GM19467 (cell line): Measurements from ENCODE around the gene SSMEM1.
"Not testable (repeated sequence)": the region's sequence is repeated elsewhere in the genome, so short reads cannot be mapped to it uniquely, and the experiment has no call there.

Experiments
- ATAC-seq: cut with Tn5 transposase; IDR thresholded peaks from one replicate; pipeline ENCODE4 v1.9.1; 2021; ENCODE audit warnings: mild to moderate bottlenecking, moderate library complexity; ENCODE audit not compliant: unreplicated experiment

The SSMEM1 gene

DNA sequence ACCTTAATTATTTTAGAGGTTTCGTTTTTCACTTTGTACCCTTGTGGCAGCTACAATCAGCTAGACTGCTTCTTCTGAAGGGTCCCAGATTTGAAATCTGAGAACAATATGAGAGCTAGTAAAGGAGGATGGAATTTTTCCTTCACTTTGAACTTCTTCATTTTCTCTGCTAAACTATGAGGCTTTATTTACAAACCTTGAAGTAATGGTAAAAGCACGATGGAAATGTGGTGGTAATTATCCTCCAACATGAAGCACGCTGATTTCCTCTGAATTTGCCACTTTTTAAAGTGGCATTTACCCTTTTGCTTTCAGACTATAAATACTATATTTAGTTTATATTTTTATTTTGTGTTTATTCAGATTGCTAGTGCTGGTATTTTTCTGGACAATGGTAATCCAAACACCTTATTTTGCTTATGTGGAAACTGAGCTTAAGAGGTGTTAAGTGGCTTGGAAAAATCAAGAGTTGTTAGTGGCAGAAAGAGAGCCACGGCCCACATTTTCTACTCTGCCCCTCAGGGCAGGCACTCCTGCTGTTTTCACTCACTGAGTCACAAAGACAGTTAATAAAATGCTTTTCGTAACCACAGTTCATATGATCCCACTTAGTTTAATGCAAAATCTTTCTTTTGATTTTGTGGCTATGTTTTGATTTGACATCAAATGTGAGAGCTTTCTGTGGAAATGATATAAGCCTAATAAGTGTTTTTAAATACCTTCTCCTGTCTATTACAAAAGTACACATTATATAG, 2.7 kb downstream of the SSMEM1 start:
- no peak for ATAC-seq

DNA sequence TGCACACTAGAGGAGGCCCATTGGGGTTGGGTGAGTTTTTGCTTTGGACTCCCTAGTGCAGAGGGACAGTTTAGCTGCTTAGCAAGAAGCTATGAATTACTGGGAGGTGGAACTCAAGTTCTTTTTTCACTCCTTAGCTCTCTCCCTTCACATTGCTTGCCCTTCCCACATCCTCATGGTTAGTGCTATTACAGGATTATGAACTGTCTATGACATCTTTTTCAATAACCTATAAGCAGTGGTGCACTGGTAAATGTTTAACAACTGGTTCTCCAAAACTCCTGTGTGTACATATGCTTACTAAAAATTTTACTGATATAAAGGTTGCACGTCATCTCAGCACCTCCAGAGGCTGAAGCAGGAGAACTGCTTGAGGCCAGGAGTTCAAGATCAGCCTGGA, 6.2 kb downstream of the SSMEM1 start:
- no peak for ATAC-seq

DNA sequence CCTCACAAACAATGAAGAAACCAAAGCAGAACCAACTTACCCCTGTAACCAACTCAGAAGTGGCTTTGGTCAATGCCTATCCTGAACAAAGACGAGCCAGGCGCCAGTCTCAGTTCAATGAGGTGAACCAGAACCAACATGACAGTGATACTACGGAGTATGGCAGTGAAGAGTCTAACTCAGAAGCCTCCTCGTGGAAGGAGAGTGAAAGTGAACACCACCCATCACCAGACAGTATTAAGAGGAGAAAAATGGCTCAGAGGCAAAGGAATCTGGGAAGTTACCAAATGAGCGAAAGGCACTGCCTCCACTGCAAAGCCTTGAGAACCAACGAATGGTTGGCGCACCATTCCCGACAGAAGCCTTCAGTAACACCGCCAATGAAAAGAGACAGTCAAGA, 8.4 kb downstream of the SSMEM1 start:
- no peak for ATAC-seq

DNA sequence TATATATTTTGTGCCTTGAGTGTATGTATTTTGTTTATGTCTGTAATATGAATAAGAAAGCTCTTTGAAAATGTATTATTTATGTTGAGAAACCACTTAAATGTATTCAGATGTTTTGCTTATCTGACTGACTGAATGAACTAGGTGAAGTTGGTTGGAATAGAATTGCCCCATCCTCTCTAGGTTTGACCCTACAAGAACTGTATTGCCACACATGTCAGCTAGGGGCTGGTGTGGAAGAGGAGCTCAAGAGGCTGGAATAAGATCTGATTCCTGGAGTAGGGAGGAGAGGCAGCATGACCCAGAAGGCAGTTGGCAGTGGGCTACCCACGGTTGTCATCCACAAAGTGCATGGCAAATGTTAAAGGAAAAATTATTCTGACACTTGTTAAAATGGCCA, 9.1 kb downstream of the SSMEM1 start:
- no peak for ATAC-seq

DNA sequence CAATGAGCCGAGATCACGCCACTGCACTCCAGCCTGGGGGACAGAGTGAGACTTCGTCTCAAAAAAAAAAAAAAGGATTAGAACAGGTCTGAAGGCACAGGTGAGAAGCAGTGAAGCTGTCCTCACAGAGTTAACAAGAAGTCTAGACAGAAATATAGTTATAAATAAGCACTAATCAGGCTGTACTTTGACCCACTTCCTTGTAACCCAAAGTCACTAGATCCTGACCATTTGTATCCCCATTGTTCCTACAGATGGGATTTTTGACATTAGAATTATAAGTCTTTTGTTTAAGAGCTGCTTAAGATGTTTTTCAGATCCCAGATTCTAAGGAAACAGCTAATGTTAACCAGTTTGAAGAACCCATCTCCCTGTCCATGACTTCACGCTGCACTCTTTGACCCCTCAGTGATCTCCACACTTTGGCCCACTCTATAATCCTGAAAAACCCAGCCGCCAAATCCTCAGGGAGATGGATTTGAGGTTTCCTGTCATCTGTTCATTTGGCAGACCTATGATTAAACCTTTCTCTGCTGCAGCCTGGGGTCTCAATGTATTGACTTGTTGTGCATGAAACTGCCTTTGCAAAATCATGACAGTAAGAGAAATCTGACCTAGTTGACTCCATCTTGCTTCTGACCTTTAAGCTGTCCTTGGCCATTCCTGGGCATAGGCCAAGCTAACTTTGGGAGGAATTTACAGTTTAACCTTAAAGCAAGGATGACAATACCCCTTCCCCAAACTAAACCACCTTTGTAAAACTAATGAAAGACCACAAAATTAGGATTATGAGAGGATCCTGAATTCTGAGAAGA, 11.4 kb downstream of the SSMEM1 start:
- no peak for ATAC-seq

DNA sequence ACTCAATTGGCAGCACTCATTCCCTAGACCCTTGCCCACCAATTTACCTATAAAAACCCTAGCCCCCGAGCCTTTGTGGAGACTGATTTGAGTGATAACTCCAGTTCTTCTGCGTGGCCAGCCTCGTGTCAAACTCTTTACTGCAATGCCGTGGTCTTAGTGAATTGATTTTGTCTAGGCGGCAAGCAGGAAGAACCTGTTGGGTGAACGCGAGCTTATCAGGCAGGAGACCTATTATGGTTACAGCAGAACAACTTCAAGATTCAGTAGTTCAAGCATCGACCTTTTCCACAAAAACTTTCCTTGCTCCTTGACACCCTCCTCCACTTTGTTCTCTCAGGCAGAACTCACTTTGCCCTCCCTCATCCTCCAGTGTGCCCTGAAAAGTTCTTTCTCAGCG, 12.2 kb downstream of the SSMEM1 start:
- ATAC-seq, result no peak

DNA sequence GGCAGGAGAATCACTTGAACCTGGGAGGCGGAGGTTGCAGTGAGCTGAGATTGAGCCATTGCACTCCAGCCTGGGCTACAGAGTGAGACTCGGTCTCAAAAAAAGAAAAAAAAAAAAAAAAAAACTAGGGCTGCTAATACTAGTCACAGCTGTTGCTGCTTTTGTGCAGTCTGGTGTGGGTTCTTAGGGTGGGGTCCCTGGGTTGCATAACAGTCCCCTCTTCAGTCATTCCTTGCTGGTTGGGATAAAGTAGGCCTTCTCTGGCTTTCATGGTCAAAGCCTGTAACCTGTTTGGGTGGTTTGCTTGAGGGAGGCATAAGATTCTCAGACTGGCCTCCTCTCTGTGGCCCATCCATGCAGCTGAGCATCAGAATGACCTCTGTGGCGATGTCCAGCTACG, 14.1 kb downstream of the SSMEM1 start:
- no peak for ATAC-seq

DNA sequence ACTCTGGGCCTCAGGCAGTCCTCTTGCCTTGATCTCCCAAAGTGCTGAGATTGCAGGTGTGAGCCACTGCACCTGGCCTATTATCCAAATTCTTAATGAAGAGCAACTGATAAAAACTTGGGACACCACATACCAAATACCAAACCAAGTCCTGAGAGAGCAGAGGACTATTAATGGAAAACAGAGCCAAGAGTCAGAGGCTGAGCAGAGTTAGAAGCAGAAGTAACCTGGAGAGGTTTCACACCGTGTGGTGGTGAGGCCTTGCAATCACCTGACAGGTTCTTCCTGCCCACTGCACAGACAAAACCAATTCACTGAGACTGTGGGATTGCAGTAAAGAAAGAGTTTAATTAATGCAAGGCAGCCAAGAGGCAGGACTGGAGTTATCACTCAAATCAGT, 16.0 kb downstream of the SSMEM1 start:
- ATAC-seq, result no peak

DNA sequence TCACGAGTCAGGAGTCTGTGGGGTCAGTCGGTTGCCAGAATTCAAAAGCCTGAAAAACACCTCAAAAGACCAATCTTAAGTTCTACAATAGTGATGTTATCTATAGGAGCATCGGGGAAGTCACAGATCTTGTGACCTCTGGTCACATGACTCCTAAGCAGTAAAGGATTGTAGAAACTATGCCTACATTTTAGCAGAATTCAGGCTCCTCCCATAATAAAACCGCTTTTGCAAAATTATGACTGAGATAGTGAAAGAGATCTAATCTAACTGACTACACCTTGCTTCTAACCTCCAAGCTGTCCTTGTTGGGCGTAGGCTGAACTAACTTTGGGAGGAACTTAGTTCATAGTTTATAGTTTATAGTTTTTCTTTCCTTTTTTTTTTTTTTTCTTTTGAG, 16.6 kb downstream of the SSMEM1 start:
- no peak for ATAC-seq

DNA sequence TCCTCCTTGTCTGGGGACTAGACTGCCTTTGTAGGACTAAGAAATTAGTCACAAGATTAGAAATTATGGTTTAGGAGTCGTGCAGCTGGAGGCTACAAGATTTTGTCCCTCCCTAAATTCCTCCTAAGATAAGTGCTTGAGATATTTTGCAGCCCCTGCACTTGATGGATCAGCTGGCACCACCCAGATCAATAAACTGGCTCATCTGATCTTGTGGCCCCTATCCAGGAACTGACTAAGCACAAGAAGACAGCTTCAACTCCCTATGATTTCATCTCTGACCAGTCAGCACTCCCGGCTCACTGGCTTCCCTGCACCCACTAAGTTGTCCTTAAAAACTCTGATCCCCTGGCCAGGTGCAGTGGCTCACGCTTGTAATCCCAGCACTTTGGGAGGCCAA, 17.3 kb downstream of the SSMEM1 start:
- ATAC-seq, result not testable (repeated sequence)

DNA sequence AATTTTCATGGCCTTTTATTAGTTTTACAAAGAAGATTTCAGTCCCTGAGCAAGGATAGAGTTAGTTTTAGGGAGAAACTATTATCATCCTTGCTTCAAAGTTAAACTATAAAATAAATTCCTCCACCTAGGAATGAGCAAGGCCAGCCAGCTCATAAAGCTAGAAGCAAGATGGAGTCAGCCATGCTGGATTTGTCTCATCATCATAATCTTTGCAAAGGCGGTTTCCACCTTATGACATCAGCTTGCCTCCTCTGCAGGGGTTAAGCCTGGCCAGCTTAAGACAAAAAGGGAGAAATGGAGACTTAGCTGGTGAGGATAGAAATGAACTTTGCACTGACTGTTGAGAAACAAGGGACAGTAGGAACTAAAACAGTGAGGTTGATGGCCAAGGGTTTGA, 18.7 kb downstream of the SSMEM1 start:
- no peak for ATAC-seq

DNA sequence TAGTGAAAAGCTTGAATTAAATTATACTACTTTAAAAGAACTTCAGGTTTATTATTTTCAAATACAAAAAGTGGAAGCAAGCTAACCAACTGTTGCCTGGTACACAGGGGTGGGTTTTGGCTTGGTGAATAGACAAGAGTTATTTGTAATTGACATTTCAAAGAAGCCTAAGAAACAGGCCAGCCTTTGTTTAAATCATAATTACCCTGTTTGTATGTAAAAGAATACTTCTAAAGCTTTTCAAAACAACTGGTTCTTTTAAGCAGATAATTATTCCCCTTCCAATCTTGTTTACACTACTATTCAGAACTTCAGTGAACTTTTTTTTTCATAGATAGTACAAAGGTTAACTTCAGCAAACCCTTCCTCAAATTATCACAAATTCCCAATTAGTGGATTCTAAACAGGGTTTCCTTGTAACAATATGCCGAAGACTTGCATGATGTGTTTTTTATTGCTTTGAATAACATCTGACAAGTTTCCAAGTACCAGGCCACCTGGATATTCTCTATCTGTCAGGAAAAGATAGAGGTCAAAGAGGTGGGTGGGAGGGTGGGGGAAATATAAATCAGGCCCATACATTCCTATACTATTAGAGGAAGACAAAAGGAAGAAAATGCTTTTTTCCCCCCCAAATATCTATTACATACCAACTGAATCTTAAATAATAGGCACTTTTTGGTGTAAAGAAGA, 20.4 kb downstream of the SSMEM1 start:
- no peak for ATAC-seq

DNA sequence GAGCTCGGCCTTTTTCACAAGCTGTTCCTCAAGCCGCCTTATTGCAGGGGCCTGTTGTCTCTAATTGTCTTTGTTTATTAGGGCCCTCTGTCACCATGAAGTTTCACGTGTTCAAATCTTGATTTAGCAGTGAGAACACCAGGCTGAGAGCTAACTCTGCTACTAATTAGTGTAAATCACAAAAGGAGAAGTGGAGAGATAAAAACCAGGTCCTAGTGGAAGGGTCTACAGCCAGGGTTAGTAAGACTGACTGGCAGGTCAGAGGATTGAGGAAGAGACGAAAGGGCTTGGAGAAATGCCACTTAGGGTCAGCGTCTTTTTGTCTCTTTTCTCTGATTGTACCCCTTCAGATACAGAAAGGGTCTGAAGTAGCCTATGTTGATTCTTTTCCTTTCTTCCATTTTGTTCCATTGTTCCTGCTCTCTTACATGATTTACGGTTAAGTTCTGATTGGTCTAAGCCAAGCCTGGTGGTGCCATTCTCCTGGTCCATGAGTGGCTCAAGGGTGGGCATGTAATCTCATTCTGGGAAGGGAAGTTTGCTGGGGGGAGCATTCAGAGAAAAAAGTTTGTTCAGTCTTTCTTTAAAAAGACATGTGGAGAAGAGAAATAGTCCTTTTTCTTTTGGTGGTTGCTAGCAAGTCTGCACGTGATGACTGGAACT, 21.3 kb downstream of the SSMEM1 start:
- no peak for ATAC-seq

DNA sequence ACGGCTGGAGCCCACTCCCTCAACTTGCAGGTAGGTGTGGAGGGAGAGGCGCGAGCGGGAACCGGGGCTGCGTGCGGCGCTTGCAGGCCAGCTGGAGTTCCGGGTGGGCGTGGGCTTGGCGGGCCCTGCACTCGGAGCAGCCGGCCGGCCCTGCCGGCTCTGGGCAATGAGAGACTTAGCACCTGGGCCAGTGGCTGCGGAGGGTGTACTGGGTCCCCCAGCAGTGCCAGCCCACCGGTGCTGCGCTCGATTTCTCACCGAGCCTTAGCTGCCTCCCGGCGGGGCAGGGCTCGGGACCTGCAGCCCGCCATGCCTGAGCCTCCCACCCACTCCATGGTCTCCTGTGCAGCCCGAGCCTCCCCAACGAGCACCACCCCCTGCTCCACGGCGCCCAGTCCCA, 22.3 kb downstream of the SSMEM1 start:
- ATAC-seq, result not testable (repeated sequence)

DNA sequence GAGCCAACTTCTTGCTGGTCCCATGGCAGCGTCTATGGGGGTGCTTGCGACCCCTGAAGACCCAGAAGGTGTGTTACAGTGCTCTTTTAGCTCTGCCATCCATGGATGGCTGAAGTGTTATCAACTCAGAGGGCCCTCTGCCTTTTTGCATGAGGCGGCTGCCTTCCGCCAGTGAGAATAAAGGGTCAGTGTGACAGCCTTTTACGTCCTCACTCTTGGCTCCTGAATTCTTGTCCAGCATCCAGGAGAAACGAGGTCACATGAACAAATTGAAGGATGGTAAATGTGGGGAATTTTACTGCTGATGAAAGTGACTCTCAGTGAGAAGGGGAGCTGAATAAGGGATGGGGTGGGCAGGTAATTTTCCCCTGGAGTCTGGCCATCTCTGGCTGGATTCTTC, 24.1 kb downstream of the SSMEM1 start:
- ATAC-seq, result no peak

DNA sequence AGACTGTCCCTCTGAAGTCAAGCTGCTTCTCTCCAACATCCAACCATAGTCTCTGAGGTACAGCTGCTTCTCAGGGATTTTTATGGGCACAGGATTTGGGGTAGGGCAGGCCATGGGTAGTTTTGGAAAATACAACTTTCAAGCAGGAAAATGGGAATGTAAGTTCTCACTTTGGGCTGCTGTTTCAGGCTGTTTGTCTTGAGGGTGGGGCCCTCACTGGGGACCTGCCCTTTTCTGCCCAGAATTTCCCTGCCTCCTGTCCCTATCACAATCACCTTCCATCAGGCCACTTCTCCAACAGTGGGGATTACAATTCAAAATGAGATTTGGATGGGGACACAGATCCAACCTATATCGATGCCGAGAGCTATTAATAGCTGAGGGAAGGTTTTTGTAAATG, 24.5 kb downstream of the SSMEM1 start:
- no peak for ATAC-seq

DNA sequence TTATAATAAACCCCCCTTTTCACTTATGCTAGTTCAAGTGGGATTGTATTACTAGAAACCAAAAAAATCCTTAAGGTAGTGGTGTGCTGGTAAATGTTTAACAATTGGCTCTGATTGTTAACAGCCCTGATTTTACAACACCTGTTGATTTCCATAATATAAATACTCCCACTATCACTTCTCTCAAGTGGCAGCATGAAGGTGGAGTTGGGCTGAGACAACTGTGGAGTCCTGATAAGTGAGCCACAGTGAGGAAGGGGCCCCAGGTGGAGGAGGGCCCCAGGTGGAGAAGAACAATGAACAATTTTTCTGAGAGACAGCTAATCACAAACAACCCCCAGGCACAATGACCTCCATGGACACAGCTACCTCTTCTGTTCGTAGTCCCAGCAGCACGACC, 26.4 kb downstream of the SSMEM1 start:
- no peak for ATAC-seq

DNA sequence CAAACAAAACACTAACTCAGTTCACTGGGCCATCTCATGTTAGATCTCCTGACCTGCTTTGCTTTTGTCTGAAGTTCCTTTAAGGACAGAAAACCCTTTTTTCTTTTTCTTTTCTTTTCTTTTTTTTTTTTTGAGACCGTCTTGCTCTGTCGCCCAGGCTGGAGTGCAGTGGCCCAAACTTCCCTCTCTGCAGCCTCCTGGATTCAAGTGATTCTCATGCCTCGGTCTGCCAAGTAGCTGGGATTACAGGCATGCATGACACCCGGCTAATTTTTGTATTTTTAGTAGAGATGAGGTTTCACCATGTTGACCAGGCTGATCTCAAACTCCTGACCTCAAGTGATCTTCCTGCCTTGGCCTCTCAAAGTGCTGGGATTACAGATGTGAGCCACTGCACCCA, 28.7 kb downstream of the SSMEM1 start:
- not testable (repeated sequence) for ATAC-seq

DNA sequence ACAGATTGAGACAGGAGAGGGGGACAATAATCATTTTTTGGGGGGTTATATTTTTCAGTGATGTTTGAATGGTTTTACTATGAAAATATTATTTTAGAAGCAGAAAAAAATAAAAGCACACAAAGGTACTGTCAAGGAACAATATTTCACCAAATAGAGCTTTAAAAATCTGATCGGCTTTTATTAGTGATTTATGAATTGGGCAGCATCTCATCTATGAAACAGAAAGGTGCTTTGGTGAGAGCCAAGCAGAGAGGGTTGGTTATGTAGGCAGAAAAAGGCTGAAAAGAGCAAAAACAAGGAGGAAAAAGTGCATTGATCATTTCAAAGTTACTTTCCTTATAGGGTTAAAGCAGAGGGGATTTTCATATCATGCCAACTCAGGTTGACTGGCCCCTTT, 32.6 kb downstream of the SSMEM1 start:
- ATAC-seq, result no peak

DNA sequence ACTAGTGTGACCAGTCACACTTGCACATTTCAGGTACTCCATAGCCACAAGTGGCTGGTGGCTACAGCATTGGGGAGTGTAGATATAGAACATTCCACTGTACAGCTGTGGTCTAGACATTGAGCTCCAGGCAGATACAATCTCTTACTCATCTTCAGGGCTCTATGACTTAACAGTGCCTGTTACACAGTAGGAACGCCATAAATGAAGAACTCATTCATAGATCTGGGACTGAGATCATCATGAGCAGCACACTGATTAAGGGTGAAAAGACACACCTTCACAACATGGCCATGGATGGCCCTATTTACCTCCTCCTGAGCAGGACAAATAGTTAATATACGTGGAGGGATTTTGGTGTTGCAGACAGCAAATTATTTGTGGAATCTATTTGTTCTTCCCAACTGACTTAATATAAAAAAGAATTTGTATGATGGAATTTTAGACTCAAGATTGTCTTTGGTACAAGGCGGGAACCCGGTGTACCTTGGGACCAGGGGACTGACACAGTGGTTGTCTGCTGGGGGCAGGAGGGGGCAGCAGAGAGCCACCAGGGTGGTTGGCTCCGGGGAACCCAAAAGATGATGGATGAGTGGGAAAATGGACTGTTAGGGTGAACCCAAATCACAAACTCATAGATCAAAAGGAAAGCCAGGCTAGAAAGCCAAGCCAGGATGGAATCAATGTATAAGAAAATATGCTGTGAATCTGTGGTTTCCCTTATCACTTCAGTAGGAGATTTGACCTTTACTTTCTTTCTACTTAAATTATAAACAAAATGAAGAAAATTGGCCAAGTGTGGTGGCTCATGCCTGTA, 34.7 kb downstream of the SSMEM1 start:
- ATAC-seq, result no peak
